Measurements from ENCODE around the gene MYRIP.
"Not testable (repeated sequence)": the region's sequence is repeated elsewhere in the genome, so short reads cannot be mapped to it uniquely, and the experiment has no call there.

The MYRIP gene

GRCh38 chr3:40079847-40080240, 270.4 kb downstream of the MYRIP start:
- no peak for TF ChIP-seq CTCF (IDR thresholded peaks at IDR 0.05; ENCODE audit: insufficient read depth, low read length, poor library complexity, severe bottlenecking)
- Histone ChIP-seq H3K27me3 (replicated peaks; ENCODE audit: control insufficient read depth, insufficient read depth, low read length) (no peaks in the 10 kb centered on the region), H3K4me3 (replicated peaks; ENCODE audit: low read depth, low read length) (no peak overlapping the region), H3K36me3 (ENCODE audit: control insufficient read depth, insufficient read depth, low read length) (no peaks in the 10 kb centered on the region)
- no peak for DNase-seq (ENCODE audit: extremely low read depth, insufficient read length)

GRCh38 chr3:40083066-40083465, 273.7 kb downstream of the MYRIP start:
- no peak for DNase-seq (ENCODE audit: extremely low read depth, insufficient read length)
- H3K27me3 ChIP-seq (replicated peaks; ENCODE audit: control insufficient read depth, insufficient read depth, low read length) = no peaks in the 10 kb centered on the region; the same call in 1 of the 2 replicates
- H3K36me3 ChIP-seq (ENCODE audit: control insufficient read depth, insufficient read depth, low read length) = no peaks in the 10 kb centered on the region
- TF ChIP-seq CTCF (IDR thresholded peaks at IDR 0.05; ENCODE audit: insufficient read depth, low read length, poor library complexity, severe bottlenecking) = no peak
- H3K4me3 ChIP-seq (replicated peaks; ENCODE audit: low read depth, low read length) = no peak overlapping the region

GRCh38 chr3:40084424-40084823, 275.0 kb downstream of the MYRIP start:
- H3K4me3 ChIP-seq (replicated peaks; ENCODE audit: low read depth, low read length); H3K27me3 ChIP-seq (replicated peaks; ENCODE audit: control insufficient read depth, insufficient read depth, low read length); H3K36me3 ChIP-seq (ENCODE audit: control insufficient read depth, insufficient read depth, low read length); DNase-seq (ENCODE audit: extremely low read depth, insufficient read length): not testable (repeated sequence)

GRCh38 chr3:40086890-40087883, 277.8 kb downstream of the MYRIP start:
- TF ChIP-seq CTCF (IDR thresholded peaks at IDR 0.05; ENCODE audit: insufficient read depth, low read length, poor library complexity, severe bottlenecking) = no peak
- no peaks in the 10 kb centered on the region for H3K36me3 ChIP-seq (ENCODE audit: control insufficient read depth, insufficient read depth, low read length)
- H3K27me3 ChIP-seq (replicated peaks; ENCODE audit: control insufficient read depth, insufficient read depth, low read length) = no peaks in the 10 kb centered on the region; the same call in 1 of the 2 replicates
- no peak for DNase-seq (ENCODE audit: extremely low read depth, insufficient read length)
- no peak overlapping the region for H3K4me3 ChIP-seq (replicated peaks; ENCODE audit: low read depth, low read length)

GRCh38 chr3:40088527-40089170, 279.2 kb downstream of the MYRIP start:
- H3K27me3 ChIP-seq (replicated peaks; ENCODE audit: control insufficient read depth, insufficient read depth, low read length) = peaks cover 1% of the 10 kb centered on the region; the same call in 1 of the 2 replicates
- no peak for TF ChIP-seq CTCF (IDR thresholded peaks at IDR 0.05; ENCODE audit: insufficient read depth, low read length, poor library complexity, severe bottlenecking)
- DNase-seq (ENCODE audit: extremely low read depth, insufficient read length) = no peak
- H3K36me3 ChIP-seq (ENCODE audit: control insufficient read depth, insufficient read depth, low read length) = no peaks in the 10 kb centered on the region
- H3K4me3 ChIP-seq (replicated peaks; ENCODE audit: low read depth, low read length) = no peak overlapping the region

GRCh38 chr3:40096661-40097111, 287.3 kb downstream of the MYRIP start:
- Histone ChIP-seq H3K4me3 (replicated peaks; ENCODE audit: low read depth, low read length) (no peak overlapping the region), H3K27me3 (replicated peaks; ENCODE audit: control insufficient read depth, insufficient read depth, low read length) (peaks cover 3% of the 10 kb centered on the region), H3K36me3 (ENCODE audit: control insufficient read depth, insufficient read depth, low read length) (no peaks in the 10 kb centered on the region)
- TF ChIP-seq CTCF (IDR thresholded peaks at IDR 0.05; ENCODE audit: insufficient read depth, low read length, poor library complexity, severe bottlenecking) = no peak
- DNase-seq (ENCODE audit: extremely low read depth, insufficient read length) = no peak

Data from GM06990 (cell line).